Measurements from ENCODE around the gene SLC35A4.

SLC35A4 gene

GRCh38 chr5:140609126-140609525 lies 44.5 kb downstream of the SLC35A4 start:
- Histone ChIP-seq H3K27ac (peak overlapping the region; percentile 99), H3K9me3 (no peaks in the 10 kb centered on the region), H3K36me3 (no peaks in the 10 kb centered on the region), H3K4me3 (ENCODE audit: low read depth in 1 of 2, low read length in 1 of 2) (peak overlapping the region; percentile 35 to 41), H3K27me3 (no peaks in the 10 kb centered on the region), H3K4me1 (ENCODE audit: control insufficient read depth in 1 of 2, insufficient read depth in 1 of 2, low read depth in 1 of 2, low read length in 1 of 2) (peaks cover 96 to 97% of the 10 kb centered on the region in 2 experiments)
- no peak for TF ChIP-seq CTCF (IDR thresholded peaks at IDR 0.05)

GRCh38 chr5:140611020-140611521 lies 46.4 kb downstream of the SLC35A4 start:
- peak overlapping the region; percentile 99 for H3K27ac ChIP-seq

More at GRCh38 chr5:140611020-140611521, 46.4 kb downstream of the SLC35A4 start:
- H3K36me3 ChIP-seq = no peaks in the 10 kb centered on the region
- H3K9me3 ChIP-seq = no peaks in the 10 kb centered on the region
- no peak for TF ChIP-seq CTCF (IDR thresholded peaks at IDR 0.05)
- H3K27me3 ChIP-seq = no peaks in the 10 kb centered on the region
- peaks cover 89 to 95% of the 10 kb centered on the region in 2 experiments for H3K4me1 ChIP-seq (ENCODE audit: control insufficient read depth in 1 of 2, insufficient read depth in 1 of 2, low read depth in 1 of 2, low read length in 1 of 2)
- peak overlapping the region; percentile 30 to 51 for H3K4me3 ChIP-seq (ENCODE audit: low read depth in 1 of 2, low read length in 1 of 2)

Measured in neutrophil (primary cell).